GM21367 (cell line): ENCODE data around the gene HERC4.
"Not testable (repeated sequence)": the region's sequence is repeated elsewhere in the genome, so short reads cannot be mapped to it uniquely, and the experiment has no call there.

Experiments
- ATAC-seq: cut with Tn5 transposase; IDR thresholded peaks from one replicate; pipeline ENCODE4 v1.9.1; 2021; ENCODE audit not compliant: unreplicated experiment

The HERC4 gene

DNA sequence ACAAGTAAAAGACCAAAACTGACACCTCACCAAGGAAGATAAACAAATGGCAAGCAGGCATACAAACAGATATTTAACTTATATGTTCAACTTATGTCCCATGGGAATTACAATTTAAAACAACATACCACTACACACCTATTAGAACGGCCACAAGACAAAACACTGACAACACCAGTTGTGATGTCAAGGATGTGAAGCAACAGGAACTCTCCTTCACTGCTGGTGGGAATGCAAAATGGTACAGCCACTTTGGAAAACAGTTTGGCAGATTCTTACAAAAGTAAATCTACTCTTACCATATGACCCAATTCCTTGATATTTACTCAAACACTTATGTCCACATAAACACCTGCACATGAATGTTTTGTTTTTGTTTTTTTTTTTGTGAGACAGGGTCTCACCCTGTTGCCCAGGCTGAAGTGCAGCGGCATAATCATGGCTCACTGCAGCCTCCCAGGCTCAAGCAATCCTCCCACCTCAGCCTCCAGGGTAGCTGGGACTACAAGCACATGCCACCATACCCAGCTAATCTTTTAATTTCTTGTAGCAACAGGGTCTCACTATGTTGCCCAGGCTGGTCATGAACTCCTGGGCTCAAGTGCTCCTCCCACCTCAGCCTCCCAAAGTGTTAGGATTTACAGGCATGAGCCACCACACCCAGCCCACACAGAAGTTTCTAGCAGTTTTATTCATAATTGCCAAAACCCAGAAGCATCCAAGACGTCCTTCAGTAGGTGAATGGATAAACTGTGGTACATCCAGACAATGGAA lies 27.3 kb downstream of the HERC4 start:
- ATAC-seq = no peak

DNA sequence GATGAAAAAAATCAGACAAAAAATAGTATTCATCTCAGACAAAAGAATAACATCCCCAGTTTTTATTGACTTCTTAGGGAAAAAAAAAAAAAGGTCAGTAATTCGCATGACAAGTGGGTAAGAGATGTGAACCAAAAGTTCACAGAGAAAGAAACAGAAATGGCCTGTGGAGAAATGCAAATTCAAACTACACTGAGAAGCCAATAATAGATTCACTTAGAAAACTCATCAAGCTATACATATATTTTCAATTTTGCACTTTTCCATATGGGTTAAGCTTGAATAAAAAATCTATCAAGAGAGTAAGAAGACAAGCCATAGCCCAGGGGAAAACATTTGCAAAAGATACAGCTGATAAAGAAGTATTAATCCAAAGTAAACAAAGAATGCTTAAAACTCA lies 28.0 kb downstream of the HERC4 start:
- peak; percentile 40 for ATAC-seq

GRCh38 chr10:68046642-68047041 lies 28.4 kb downstream of the HERC4 start:
- ATAC-seq = no peak

GRCh38 chr10:68043030-68043429 lies 32.1 kb downstream of the HERC4 start:
- ATAC-seq = no peak

GRCh38 chr10:68032113-68032512 lies 43.0 kb downstream of the HERC4 start:
- no peak for ATAC-seq

DNA sequence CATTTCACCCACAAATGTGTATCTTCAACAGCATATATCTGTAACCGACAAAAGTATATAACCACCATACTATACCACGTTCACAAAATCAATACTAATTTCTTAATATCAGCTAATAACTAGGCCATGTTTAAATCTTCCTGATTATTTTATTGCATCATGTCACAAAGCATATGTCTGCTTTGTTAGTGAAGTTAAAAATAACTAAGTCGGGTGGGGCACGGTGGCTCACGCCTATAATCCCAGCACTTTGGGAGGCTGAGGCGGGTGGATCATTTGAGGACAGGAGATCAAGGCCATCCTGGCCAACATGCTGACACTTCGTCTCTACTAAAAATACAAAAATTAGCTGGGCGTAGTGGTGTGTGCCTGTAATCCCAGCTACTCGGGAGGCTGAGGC lies 47.7 kb downstream of the HERC4 start:
- ATAC-seq = no peak

GRCh38 chr10:68023292-68023691 lies 51.8 kb downstream of the HERC4 start:
- no peak for ATAC-seq

DNA sequence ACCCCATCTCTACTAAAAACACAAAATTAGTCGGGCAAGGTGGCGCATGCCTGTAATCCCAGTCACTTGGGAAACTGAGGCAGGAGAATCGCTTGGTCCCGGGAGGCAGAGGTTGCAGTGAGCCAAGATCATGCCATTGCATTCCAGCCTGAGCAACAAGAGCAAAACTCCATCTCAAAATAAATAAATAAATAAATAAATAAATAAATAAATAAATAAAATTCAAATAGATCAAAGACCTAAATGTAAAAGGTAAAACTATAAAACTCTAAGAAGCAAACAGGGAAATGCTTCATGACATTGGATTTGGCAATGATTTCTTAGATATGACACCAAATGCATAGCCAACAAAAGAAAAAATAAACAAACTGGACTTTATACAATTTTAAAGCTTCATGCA lies 52.8 kb downstream of the HERC4 start:
- not testable (repeated sequence) for ATAC-seq

DNA sequence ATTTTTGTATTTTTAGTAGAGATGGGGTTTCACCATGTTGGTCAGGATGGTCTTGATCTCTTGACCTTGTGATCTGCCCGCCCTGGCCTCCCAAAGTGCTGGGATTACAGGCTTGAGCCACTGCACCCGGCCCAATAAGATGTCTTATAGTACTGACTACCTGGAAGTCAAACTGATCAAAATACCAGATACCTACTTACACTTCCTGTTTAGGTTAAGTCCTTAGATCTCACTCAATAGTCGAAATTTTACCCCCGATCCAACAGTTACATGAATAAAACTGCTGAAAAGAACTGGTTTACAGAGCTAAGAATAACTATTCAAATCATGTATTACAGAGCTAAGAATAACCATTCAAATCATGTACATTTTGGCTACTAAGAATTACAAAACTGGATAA lies 58.6 kb downstream of the HERC4 start:
- not testable (repeated sequence) for ATAC-seq

- ATAC-seq = no peak
Measured at GRCh38 chr10:68010426-68010940, 64.6 kb downstream of the HERC4 start.

GRCh38 chr10:68007356-68007755 lies 67.7 kb downstream of the HERC4 start:
- ATAC-seq = no peak

DNA sequence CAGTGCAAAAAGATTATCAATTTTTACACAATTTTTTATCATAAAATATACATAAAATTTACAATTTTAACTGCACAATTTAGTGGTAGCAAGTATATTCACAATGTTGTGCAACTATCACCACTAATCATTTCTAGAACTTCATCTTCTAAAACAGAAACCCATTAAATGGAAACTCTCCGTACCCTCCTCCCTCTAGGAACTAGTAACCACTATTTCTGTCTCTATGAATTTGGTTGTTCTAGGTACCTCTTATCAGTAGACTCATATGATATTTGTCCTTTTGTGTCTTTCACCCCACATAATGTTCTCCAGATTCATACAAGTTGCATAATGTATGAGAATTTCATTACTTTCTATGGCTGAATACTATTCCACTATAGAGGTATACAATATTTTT lies 73.5 kb downstream of the HERC4 start:
- no peak for ATAC-seq

GRCh38 chr10:68001000-68001399 lies 74.1 kb downstream of the HERC4 start:
- no peak for ATAC-seq

DNA sequence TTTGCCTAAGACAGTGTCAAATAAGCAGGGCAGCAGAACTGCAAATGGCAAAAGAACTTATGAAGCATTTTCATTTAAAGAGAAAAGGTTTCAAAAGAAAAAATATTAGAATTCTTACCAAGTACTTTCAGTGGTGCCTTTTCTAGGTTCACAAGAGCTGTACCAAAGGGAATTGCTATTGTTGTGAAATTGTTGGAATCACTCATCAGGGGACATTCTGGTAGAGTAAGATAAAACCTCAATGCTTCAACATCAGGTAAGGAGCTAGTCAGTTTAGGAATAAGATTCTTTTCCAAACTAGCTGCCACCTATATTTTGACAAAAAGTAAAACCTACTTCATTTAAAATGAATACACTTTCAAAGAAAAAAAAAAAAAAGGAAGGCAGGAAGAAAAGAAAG lies 85.0 kb downstream of the HERC4 start:
- ATAC-seq = no peak

DNA sequence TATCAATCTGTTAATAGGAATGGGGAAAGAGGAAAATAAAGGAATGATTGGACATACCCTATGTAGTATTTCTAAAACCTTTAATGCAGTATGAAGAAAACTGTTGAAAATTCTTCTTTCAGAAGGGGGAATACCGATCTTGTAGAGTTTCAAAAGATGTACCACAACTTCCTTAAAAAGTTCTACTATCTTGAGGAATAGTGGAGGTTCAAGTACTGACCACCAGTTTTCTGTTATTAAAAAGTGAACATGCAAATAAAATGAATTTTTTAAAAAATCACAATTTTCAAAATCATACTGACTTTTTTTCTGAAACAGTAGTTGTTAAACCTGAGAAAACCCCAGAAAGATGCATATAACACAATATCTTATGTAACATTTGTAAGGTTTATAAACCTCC lies 86.5 kb downstream of the HERC4 start:
- no peak for ATAC-seq

- not testable (repeated sequence) for ATAC-seq
Measured at GRCh38 chr10:67982603-67983002, 92.5 kb downstream of the HERC4 start.

- ATAC-seq = no peak
Measured at GRCh38 chr10:67978749-67979148, 96.3 kb downstream of the HERC4 start.

DNA sequence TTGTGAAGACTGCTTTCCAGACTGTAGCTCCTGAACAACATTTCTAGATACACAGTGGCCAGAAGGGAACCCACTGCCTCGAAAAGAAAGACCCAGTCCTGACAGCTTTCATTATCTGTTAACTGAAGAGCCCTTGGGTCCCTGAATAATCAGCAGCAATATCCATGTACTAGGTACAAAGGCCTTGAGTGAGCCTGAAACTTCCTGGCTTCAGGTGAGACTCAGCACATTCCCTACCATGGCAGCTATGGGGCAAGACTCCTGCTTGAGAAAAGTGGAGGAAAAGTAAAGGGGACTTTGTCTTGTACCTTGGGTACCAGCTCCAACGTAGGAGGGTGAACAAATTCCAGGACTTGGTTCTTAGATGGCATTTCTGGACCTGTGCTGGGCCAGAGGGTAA lies 97.8 kb downstream of the HERC4 start:
- ATAC-seq = no peak

DNA sequence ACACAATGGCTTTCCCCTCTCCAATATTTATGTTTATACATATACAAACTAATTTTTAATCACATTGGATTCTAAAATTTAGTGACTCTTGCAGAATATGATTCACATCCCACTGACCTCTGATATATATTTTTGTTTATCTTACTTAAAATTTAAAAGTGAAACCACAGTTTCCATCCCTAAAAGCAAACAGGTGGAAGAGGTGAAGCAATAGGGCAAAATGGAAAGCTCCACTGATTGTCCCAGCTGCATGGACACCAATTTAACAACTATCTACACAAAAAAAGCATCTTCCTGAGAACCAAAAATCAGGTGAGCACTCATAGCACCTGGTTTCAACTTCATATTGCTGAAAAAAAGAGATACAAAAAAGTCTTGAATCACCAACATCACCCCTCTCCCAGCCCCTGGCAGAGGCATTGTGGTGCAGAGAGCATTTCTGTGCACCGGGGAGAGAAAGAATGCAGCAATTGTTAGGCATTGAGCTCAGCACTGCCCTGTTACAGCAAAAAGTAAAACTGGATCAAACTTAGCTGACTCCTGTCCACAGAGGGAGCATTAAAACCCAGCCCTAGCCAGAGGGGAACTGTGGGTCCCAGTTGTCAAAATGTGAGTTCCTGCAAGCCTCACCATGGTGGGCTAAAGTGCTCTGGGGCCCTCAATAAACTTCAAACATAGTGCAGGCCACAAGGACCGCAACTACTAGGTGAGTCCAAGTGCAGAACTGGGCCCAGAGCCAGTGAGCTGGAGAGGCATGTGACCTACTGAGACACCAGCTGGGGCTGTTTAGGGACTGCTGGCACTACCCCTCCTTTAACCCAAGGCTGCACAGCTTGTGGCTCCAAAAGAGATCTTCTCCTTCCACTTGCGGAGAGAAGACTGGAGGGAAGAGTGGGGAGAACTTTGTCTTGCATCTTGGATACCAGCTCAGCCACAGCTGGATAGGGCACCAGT lies 98.5 kb downstream of the HERC4 start:
- ATAC-seq = no peak

DNA sequence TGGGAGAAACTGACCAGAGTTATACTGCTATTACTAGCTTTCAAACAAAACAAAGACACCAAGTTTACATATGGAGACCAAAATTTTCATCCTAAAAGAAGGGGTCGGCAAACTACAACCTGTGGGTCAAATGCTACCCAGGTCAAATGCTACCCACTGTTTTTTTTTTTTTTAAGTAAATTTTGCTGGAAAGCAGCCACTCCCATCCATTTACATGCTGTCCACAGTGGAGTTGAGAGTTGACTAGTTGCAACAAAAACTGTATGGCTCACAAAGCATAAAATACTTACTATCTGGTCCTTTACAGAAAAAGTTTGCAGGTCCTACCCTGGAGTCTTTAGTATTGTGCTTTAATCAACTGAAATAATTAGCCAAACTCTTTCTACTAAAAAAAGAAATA lies 99.2 kb downstream of the HERC4 start:
- no peak for ATAC-seq

- ATAC-seq = no peak
Measured at GRCh38 chr10:67971311-67971710, 103.8 kb downstream of the HERC4 start.

- no peak for ATAC-seq
Measured at GRCh38 chr10:67969875-67970274, 105.2 kb downstream of the HERC4 start.
